ENCODE measurements around the gene GTF3A.

The GTF3A gene

DNA sequence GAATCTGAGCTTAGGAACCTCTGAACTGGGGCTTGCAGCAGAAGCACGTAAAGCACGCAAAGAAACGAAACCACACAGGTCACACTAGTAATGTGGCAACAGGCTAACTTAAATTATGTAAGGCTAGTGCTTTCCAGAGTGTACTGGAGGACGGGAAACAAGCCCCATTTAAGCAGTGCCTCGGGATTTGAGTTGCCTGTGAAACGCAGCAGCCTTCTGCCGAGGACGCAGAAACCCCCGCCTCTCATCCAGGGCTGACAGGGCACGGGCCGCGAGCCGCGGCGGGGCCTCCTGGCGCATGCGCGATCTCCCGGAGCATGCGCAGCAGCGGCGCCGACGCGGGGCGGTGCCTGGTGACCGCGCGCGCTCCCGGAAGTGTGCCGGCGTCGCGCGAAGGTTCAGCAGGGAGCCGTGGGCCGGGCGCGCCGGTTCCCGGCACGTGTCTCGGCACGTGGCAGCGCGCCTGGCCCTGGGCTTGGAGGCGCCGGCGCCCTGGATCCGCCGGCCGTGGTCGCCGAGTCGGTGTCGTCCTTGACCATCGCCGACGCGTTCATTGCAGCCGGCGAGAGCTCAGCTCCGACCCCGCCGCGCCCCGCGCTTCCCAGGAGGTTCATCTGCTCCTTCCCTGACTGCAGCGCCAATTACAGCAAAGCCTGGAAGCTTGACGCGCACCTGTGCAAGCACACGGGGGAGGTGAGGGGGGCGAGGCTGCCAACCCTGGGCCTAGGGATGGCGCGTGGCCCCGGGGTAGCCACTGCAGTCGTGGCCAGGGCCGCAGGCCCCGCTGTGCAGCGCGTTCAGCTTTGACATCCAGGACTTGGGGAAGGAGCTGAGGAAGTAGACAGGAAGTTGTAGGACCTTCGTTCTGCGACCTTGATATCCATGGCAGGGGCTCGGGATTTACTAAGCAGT is at the start of gene GTF3A:
TSS of gene GTF3A (plus strand) at position 374 of the 912 bp plus-strand sequence.
- H3K9me3 ChIP-seq (ENCODE audit: control insufficient read depth, insufficient read depth, low read length), result no peaks in the 10 kb centered on the region
- 0 out of 2 replicates have a peak, but pooled peaks cover 4% of the 10 kb centered on the region for H3K36me3 ChIP-seq (ENCODE audit: insufficient read depth, low read length)
- H3K9ac ChIP-seq (ENCODE audit: low read depth, low read length), result peak within 1 kb of the TSS; percentile 62
- H3K4me1 ChIP-seq (ENCODE audit: insufficient read depth, low read length), result peaks cover 4% of the 10 kb centered on the region; the same call in 1 of the 2 replicates

DNA sequence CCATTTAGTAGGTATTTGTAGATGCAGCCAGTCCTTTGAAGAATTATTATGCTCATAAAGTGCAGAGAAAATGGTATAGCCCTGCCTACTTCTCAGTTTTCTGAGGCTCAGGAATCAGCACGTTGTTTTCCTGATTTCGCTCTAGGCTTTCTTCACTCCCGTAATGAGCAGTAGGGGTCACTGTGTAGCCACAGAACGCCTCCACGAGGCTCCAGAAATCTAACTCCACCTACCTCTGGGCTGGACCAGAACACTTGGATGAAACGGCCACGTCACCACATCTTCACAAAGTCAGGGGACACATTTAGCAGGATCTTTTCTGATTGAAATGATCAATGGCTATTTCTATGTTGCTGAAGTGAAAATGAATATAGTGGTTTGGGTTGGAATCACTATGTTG is 49.8 kb upstream of the GTF3A start:
- 0 out of 2 replicates have a peak, but pooled peaks cover 3% of the 10 kb centered on the region for H3K9me3 ChIP-seq (ENCODE audit: control insufficient read depth, insufficient read depth, low read length)
- H3K9ac ChIP-seq (ENCODE audit: low read depth, low read length), result no peak overlapping the region
- no peaks in the 10 kb centered on the region for H3K36me3 ChIP-seq (ENCODE audit: insufficient read depth, low read length)
- H3K4me1 ChIP-seq (ENCODE audit: insufficient read depth, low read length), result no peaks in the 10 kb centered on the region; the same call in 1 of the 2 replicates

DNA sequence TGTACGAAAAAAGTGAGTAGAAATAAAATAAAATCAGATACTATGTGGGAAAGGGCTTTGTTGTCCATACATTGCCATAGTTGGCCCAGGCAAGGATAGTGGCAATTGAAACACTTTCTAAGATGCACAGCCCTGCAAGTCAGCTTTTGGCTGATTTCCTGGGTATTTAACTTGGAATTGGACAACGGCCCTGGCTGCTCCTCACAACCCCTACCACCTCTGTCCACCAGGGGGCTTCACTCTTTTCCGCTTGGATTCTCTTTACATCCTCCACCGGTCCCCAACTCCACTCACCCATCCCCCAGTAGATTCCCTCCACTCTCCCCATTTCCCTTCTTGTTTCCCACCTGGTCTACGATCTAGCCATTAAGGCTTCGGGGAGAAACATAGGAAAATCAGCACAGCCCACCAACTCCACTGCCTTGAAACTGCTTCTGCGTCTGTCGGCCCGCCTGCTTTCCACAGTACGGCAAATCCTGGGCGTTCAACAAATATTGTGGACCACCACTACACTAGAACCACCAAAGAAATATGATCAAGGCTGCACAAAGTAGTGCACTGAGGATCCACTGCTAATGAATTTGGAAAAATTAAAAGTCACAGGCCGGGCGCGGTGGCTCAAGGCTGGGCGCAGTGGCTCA is 48.6 kb upstream of the GTF3A start:
- H3K9ac ChIP-seq (ENCODE audit: low read depth, low read length), result no peak overlapping the region
- H3K9me3 ChIP-seq (ENCODE audit: control insufficient read depth, insufficient read depth, low read length), result no peaks in the 10 kb centered on the region
- H3K36me3 ChIP-seq (ENCODE audit: insufficient read depth, low read length), result no peaks in the 10 kb centered on the region
- peaks cover 7% of the 10 kb centered on the region for H3K4me1 ChIP-seq (ENCODE audit: insufficient read depth, low read length)

DNA sequence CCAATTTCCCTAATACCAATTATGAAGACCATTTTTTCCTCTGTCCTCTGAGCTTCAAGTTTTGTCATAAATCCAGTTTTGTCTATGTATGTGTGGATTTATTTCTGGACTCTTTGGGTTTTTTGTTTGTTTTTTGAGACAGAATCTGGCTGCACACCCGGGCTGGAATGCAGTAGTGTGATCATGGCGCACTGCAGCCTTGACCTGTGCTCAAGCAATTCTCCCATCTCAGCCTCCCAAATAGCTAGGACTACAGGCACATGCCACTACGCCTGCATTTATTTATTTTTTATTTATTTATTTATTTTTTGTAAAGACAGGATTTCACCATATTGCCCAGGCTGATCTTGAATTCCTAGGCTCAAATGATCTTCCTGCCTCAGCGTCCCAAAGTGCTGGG is 45.3 kb upstream of the GTF3A start:
- peaks cover 14% of the 10 kb centered on the region for H3K4me1 ChIP-seq (ENCODE audit: insufficient read depth, low read length)
- no peaks in the 10 kb centered on the region for H3K9me3 ChIP-seq (ENCODE audit: control insufficient read depth, insufficient read depth, low read length)
- H3K9ac ChIP-seq (ENCODE audit: low read depth, low read length), result no peak overlapping the region
- no peaks in the 10 kb centered on the region for H3K36me3 ChIP-seq (ENCODE audit: insufficient read depth, low read length)

DNA sequence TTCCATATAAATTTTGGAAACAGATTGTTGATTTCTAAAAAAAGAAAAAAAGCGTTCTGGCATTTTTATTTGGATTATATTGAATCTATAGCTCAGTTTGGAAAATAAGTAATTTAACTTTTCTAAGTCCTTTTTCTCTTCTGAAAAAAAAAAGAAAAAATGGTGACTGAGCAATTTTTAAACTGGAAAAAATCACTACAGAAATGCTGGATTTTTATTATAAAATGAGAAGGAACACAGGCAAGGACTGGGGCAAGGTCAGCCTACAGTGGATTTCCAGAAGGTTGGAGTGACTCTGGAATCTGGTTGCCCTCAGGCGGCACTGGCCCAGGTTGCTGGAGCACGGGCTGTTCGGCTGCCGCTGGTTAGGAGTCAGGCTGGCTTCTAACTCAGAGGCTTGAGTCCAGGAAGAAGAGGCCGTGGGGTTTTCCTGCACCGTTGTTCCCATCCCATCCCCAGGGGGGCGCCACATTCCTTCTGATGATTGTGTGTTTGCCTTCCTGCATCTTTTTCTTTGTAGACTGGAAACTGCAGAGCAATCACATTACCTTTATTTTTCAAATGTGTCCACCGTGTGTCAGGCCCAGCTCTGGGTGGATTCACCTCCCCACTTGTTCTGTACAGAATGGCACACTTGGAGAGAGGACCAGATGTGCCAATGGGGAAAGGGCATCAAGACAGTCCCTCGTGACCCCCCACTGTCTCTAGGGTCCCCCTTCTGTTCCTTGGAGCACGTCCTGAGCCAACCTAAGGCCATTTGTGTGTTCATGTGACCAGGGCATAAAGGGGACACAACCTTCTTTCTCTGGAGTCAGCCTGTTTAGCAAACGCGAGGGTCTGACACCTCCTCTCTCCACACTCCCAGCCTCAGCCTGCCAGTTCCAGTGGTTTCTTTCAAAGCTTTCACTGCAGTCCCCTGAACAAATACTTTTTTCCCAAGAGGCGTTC is 44.5 kb upstream of the GTF3A start:
- H3K9ac ChIP-seq (ENCODE audit: low read depth, low read length), result no peak overlapping the region
- H3K9me3 ChIP-seq (ENCODE audit: control insufficient read depth, insufficient read depth, low read length), result no peaks in the 10 kb centered on the region
- H3K4me1 ChIP-seq (ENCODE audit: insufficient read depth, low read length), result peaks cover 14% of the 10 kb centered on the region

DNA sequence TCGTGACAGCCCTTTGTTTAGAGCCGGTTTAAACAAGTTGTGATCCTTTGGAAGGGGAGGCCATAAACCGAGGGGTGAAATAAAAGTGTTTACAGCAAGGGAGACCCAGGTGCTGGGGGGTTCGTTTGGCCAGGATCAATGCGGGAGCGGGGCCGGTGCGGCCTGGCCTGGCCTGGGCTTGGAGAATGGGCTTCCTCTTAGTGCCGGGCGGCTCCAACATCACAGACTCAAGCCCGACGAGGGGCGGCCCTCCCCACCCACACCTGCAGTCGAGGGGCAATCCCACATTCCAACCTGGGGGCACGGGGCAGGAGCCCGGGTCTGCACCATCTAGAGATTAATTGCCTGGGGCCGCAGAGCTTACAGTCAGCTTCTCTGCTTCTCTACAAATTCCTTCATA is 42.8 kb upstream of the GTF3A start:
- Histone ChIP-seq H3K36me3 (ENCODE audit: insufficient read depth, low read length) (no peaks in the 10 kb centered on the region), H3K4me1 (ENCODE audit: insufficient read depth, low read length) (peaks cover 14% of the 10 kb centered on the region), H3K9me3 (ENCODE audit: control insufficient read depth, insufficient read depth, low read length) (no peaks in the 10 kb centered on the region), H3K9ac (ENCODE audit: low read depth, low read length) (no peak overlapping the region)

More for the DNA sequence above, 44.5 kb upstream of the GTF3A start:
- no peaks in the 10 kb centered on the region for H3K36me3 ChIP-seq (ENCODE audit: insufficient read depth, low read length)

DNA sequence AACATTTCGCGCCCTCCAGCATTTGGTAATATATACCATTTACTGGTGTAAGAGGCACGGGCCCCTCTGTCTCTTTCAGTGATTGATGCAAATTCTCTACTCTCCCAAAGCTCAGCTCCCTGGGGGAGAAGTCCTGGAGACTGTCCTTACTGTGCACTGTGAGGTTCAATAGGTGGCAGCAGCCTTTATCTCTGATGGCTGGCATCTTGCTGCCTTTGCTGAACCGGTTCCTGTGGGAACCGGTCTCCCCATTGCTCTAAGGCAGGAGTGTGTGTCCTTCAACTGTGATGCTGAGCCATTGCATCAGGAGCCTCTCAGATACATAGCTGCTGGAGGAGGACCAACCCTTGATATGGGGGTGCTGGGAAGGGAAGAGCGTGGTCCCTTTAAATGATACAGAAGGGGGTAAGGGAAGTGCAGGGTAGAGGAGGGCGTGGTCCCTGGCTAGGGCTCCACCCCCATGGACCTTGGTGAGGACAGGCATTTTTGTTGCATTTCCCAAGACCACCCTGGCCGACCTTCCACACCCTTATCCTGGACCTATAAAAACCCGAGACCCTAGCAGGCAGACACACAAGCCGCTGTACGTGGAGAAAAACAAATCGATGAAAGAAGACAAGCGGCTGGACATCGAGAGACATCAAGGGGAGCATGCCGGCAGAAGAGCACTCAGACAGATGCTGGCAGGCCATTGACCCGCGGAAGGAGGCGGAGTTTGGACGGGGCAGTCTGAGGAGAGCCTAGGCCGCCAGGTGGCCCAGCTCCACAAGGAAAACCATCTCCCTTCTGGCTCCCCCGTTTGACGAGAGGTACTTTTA is 41.1 kb upstream of the GTF3A start:
- Histone ChIP-seq H3K36me3 (ENCODE audit: insufficient read depth, low read length) (no peaks in the 10 kb centered on the region), H3K9me3 (ENCODE audit: control insufficient read depth, insufficient read depth, low read length) (no peaks in the 10 kb centered on the region), H3K9ac (ENCODE audit: low read depth, low read length) (no peak overlapping the region; the same call in 1 of the 2 replicates), H3K4me1 (ENCODE audit: insufficient read depth, low read length) (peaks cover 20% of the 10 kb centered on the region)

DNA sequence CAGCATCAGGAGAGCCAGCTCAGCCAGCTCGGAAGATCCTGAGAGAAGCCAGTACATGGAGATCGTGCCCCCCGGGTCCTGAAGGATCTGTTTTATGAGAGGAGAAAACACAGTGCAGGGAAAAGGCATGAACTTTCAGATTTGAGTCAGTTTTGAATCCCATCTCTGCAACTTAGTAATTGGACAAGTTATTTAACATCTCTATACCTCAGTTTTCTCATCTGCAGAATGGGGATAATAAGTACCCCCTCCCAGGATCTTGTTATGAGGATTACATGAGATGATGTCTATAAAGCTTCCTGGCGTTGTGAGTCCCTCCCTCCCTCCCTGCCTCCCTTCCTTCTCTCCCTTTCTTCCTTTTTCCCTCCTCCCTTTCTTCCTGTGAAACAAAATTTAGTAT is 40.1 kb upstream of the GTF3A start:
- H3K4me1 ChIP-seq (ENCODE audit: insufficient read depth, low read length), result peaks cover 20% of the 10 kb centered on the region
- H3K36me3 ChIP-seq (ENCODE audit: insufficient read depth, low read length), result no peaks in the 10 kb centered on the region
- no peaks in the 10 kb centered on the region for H3K9me3 ChIP-seq (ENCODE audit: control insufficient read depth, insufficient read depth, low read length)
- no peak overlapping the region for H3K9ac ChIP-seq (ENCODE audit: low read depth, low read length)

DNA sequence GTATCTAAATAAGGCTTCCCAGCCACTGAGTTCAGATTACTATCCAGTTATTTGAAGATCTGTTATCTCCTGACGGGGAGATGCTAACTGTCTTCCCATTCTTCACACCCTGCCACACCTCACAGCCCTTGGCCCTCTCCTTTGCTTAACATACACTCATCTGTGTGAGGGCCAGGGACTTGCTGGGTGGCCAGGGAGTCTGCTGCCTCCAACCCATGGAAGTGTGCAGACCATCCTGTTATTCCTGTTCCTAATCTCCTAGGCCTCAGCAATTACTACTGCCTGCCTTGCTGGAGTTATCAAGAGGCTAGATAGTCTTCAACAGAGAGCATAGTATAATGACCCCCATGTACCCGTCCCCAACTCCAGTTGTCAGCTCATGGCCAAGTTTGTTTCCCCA is 36.2 kb upstream of the GTF3A start:
- H3K9ac ChIP-seq (ENCODE audit: low read depth, low read length), result no peak overlapping the region
- no peaks in the 10 kb centered on the region for H3K36me3 ChIP-seq (ENCODE audit: insufficient read depth, low read length)
- no peaks in the 10 kb centered on the region for H3K9me3 ChIP-seq (ENCODE audit: control insufficient read depth, insufficient read depth, low read length)
- 0 out of 2 replicates have a peak, but pooled peaks cover 6% of the 10 kb centered on the region for H3K4me1 ChIP-seq (ENCODE audit: insufficient read depth, low read length)

DNA sequence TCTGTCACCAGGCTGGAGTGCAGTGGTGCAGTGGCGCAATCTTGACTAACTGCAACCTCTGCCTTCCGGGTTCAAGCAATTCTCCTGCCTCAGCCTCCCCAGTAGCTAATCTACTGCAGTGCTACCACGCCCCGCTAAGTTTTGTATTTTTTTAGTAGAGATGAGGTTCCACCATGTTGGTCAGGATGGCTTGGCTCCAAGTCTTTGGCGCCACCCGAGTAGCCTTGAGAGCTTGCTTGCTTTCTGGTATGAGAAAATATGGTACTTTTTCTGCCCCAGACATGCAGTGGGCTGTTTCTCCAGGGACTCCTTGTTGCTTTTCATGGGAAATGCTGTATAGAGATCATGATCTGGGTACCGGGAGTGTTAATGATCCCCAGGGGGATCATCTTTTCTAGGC is 34.5 kb upstream of the GTF3A start:
- H3K4me1 ChIP-seq (ENCODE audit: insufficient read depth, low read length), result 0 out of 2 replicates have a peak, but pooled peaks cover 6% of the 10 kb centered on the region
- H3K9ac ChIP-seq (ENCODE audit: low read depth, low read length), result no peak overlapping the region
- H3K9me3 ChIP-seq (ENCODE audit: control insufficient read depth, insufficient read depth, low read length), result no peaks in the 10 kb centered on the region
- no peaks in the 10 kb centered on the region for H3K36me3 ChIP-seq (ENCODE audit: insufficient read depth, low read length)

DNA sequence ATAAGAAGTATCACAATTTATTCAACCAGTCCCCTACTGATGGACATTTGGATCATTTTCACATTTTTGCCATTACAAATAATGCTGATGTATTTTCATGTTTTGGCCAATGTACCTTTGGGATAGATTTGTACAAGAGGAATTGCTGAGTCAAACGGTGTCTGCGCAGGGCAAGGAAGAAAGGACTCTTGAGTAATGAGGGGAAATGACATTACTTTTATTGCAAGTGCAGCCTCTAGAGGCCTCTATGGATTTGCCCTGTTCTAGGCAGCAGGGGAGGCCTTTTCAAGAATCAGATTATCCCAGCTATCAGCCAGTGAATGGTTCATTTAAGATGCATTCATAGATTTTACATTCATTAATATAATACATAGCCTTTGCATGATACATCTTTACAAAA is 32.9 kb upstream of the GTF3A start:
- Histone ChIP-seq H3K4me1 (ENCODE audit: insufficient read depth, low read length) (0 out of 2 replicates have a peak, but pooled peaks cover 6% of the 10 kb centered on the region), H3K9ac (ENCODE audit: low read depth, low read length) (no peak overlapping the region), H3K9me3 (ENCODE audit: control insufficient read depth, insufficient read depth, low read length) (no peaks in the 10 kb centered on the region), H3K36me3 (ENCODE audit: insufficient read depth, low read length) (no peaks in the 10 kb centered on the region)

DNA sequence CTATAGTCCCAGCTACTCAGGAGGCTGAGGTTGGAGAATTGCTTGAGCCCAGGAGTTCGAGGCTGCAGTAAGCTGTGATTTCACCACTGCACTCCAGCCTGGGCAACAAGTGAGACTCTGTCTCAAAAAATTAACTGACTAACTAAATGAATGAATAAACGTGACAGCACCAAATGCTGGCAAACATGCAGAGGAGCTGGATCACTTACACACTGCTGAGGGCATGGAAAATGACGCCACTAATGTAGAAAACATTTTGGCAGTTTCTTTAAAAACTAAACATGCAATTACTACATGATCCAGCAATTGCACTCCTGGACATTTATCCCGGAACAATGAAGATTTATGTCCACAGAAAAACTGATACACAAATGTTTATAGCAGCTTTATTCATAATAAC is 31.3 kb upstream of the GTF3A start:
- Histone ChIP-seq H3K9me3 (ENCODE audit: control insufficient read depth, insufficient read depth, low read length) (no peaks in the 10 kb centered on the region), H3K9ac (ENCODE audit: low read depth, low read length) (no peak overlapping the region), H3K36me3 (ENCODE audit: insufficient read depth, low read length) (no peaks in the 10 kb centered on the region), H3K4me1 (ENCODE audit: insufficient read depth, low read length) (0 out of 2 replicates have a peak, but pooled peaks cover 3% of the 10 kb centered on the region)

DNA sequence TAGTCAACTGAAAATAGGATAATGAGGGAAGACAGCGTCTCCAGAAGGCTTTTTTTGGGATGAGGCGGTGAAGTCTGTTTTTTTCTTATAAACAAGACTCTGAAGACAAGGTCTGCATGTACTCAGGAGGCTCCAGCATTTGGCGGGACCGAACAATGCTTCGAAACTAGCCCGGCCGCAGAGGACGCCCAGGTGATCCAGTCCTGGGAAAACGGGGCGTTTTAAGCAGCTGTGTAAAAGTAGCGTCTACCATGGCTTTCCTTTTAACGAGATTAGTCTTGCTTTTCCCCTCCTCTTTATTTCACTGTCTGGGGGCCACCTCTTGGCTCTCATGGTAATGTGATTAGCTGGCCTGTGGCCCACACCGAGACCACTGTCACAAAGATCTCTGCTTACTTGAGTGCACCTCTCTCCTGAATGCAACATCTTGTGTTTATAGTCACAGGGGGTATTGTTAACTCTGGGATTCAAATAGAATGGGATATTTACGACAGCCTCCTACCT is 29.4 kb upstream of the GTF3A start:
- Histone ChIP-seq H3K9ac (ENCODE audit: low read depth, low read length) (no peak overlapping the region), H3K4me1 (ENCODE audit: insufficient read depth, low read length) (no peaks in the 10 kb centered on the region), H3K36me3 (ENCODE audit: insufficient read depth, low read length) (no peaks in the 10 kb centered on the region), H3K9me3 (ENCODE audit: control insufficient read depth, insufficient read depth, low read length) (no peaks in the 10 kb centered on the region)

All from ES-I3 (cell line).